LNCaP clone FGC (cell line): ENCODE data around the gene EIF2A.

Experiments used
- DNase-seq: peaks from one replicate; pipeline ENCODE4 v3.0.0-alpha.2; 2011; ENCODE audit warnings: low read depth
- H3K4me3 ChIP-seq: 2 replicates; pipeline ENCODE4 v1.5.1; 2011; ENCODE audit warnings: mild to moderate bottlenecking, low read depth, low read length, control low read depth
- CTCF ChIP-seq: IDR thresholded peaks from 2 replicates; pipeline ENCODE4 v1.5.1; 2012; ENCODE audit warnings: mild to moderate bottlenecking; ENCODE audit not compliant: control insufficient read depth, insufficient read depth; ENCODE audit errors: extremely low read depth

The EIF2A gene

DNA sequence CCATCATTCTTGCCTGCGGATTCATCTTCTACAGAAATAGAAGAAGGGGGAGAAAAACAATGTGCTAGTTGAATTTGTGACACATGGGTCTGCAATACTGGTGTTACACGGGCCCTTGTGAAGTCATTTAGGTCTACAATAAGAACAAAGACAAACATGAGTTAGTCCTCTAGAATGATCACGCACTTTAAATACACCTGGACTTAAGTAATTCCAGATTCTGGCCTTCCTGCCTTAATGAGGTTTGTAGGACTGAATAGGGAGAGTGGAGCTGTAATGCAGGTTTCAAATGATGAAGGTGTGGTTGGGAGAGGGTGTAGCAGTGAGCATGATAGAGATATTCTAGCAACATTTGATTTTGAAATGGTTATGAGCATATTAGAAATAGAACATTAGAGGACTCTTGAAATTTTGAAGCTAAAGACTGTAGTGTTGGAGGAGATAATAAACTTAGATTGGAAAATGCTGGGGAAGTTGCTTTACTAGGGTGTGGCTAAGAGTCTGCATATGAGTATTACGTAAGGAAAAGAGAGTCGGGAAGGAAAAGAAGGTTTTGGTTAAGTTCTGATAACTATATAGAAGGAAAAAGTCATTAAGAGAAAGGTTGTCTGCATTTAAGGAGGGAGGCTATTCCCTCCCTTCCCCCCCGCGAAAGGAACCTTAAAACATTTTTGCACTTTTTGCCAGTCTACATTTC lies 606 bp downstream of the EIF2A start:
- DNase-seq = no peak
- H3K4me3 ChIP-seq = peak overlapping the region; percentile 98
- no peak for TF ChIP-seq CTCF

DNA sequence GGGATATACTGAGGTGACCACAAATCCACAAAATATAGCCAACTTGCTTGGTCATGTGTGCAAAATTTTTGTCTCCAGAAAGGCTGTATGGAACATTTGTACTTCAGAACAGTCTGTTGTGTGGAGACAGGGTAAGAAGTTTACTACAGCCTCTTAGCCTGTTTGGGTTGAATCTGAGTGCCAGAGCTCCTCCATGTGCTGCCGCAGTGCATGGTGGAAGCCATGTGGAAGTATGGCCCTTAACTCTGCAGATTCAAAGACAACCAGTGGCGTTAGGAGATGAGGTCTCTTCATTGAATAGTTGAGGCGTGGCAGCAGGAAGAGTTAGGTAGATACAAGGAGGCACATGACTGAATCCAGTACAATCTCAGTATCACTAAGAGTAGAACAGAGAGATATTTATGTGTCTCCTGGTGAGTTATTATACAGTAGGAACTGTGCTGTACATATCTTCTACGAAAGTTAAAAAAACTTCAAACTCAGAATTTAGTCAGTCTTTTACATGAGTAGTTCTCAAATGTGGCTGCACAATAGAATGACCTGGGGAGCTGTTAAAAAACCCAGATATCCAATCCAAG lies 9.4 kb downstream of the EIF2A start:
- no peak overlapping the region for H3K4me3 ChIP-seq
- TF ChIP-seq CTCF = no peak
- DNase-seq = no peak

- DNase-seq = no peak
- TF ChIP-seq CTCF = no peak
- no peak overlapping the region for H3K4me3 ChIP-seq
Measured at GRCh38 chr3:150556792-150557191, 10.2 kb downstream of the EIF2A start.

GRCh38 chr3:150557725-150558124 lies 11.1 kb downstream of the EIF2A start:
- DNase-seq = no peak

GRCh38 chr3:150564243-150564642 lies 17.7 kb downstream of the EIF2A start:
- no peak for TF ChIP-seq CTCF
- DNase-seq = no peak
- no peak overlapping the region for H3K4me3 ChIP-seq

More at GRCh38 chr3:150557725-150558124, 11.1 kb downstream of the EIF2A start:
- no peak overlapping the region for H3K4me3 ChIP-seq
- no peak for TF ChIP-seq CTCF

DNA sequence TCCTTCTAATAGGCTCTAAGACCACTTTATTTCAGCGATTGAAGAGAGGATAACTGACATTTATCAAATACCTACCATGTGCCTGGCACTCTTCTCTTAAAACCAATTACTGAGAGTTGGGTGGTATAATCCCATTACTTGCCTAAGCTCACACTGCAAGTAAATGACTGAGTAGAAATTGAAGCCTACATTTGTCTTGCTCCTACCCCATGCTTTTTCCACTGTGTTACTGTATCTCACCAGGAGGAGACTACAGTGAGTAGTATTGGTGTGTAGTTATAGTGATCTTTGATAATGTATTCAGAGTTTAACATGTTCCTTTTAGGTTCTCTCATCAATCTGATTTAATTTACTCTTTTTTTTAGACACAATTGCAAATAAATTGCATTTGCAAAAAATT lies 20.7 kb downstream of the EIF2A start:
- TF ChIP-seq CTCF = no peak
- DNase-seq = no peak
- H3K4me3 ChIP-seq = no peak overlapping the region

- no peak for DNase-seq
- no peak overlapping the region for H3K4me3 ChIP-seq
- TF ChIP-seq CTCF = 0 out of 2 replicates have a peak, but pooled peaks have one; percentile 11
Measured at GRCh38 chr3:150577855-150578254, 31.3 kb downstream of the EIF2A start.
